Endodermal cell (in vitro differentiated cells): ENCODE results near the gene PARP8. TPM values are rescaled to one million over a fixed set of nuclear protein-coding genes. Genes with fewer than 3 reads are reported as not detected.

Experiments used
- DNase-seq: peaks from one replicate; pipeline ENCODE4 v3.0.0-alpha.2; 2017
- H3K27ac ChIP-seq: 2 replicates; pipeline ENCODE4 v1.5.1; 2013; ENCODE audit warnings: mild to moderate bottlenecking, low read depth, low read length, moderate library complexity
- H3K27me3 ChIP-seq: 2 replicates; pipeline ENCODE4 v1.6.1; 2013; ENCODE audit warnings: mild to moderate bottlenecking, low read length, moderate library complexity; ENCODE audit not compliant: insufficient read depth, control insufficient read depth, poor library complexity, severe bottlenecking
- H3K36me3 ChIP-seq: 2 replicates; pipeline ENCODE4 v1.7.0; 2013; ENCODE audit warnings: mild to moderate bottlenecking, low read length, moderate library complexity; ENCODE audit not compliant: control insufficient read depth, insufficient read depth
- H3K4me1 ChIP-seq: one replicate; pipeline ENCODE4 v1.7.0; 2013; ENCODE audit warnings: low read length; ENCODE audit not compliant: control insufficient read depth, insufficient read depth
- H3K4me3 ChIP-seq: 2 replicates; pipeline ENCODE4 v1.5.1; 2013; ENCODE audit warnings: mild to moderate bottlenecking, low read length, moderate library complexity
- H3K9ac ChIP-seq: 2 replicates; pipeline ENCODE4 v1.6.1; 2013; ENCODE audit warnings: mild to moderate bottlenecking, low read length, moderate library complexity; ENCODE audit not compliant: poor library complexity, severe bottlenecking; ENCODE audit errors: extremely low read depth
- H3K9me3 ChIP-seq: 2 replicates; pipeline ENCODE4 v1.6.1; 2013; ENCODE audit warnings: mild to moderate bottlenecking, low read length, moderate library complexity; ENCODE audit not compliant: control insufficient read depth
- H3K27ac Mint-ChIP-seq: 2 replicates; pipeline ENCODE4 v1.8.0; 2020; ENCODE audit warnings: mixed read lengths
- H3K27me3 Mint-ChIP-seq: 2 replicates; pipeline ENCODE4 v1.8.0; 2021; ENCODE audit warnings: mild to moderate bottlenecking, mixed read lengths; ENCODE audit not compliant: insufficient read depth
- H3K36me3 Mint-ChIP-seq: 2 replicates; pipeline ENCODE4 v1.8.0; 2020; ENCODE audit warnings: low read depth, mixed read lengths
- H3K4me1 Mint-ChIP-seq: 2 replicates; pipeline ENCODE4 v1.8.0; 2020; ENCODE audit warnings: mixed read lengths
- H3K4me3 Mint-ChIP-seq: 2 replicates; pipeline ENCODE4 v1.8.0; 2020; ENCODE audit warnings: mild to moderate bottlenecking, moderate library complexity, mixed read lengths
- H3K9me3 Mint-ChIP-seq: 2 replicates; pipeline ENCODE4 v1.8.0; 2020; ENCODE audit warnings: mild to moderate bottlenecking, mixed read lengths
- CTCF ChIP-seq: fragments of 200-600 bp; sonication (generic); conservative IDR thresholded peaks from 2 replicates; pipeline ENCODE4 v1.5.0; 2021; ENCODE audit warnings: antibody characterized with exemption, mild to moderate bottlenecking
- WGBS, 2 experiments: methylation state at CpG; one replicate each; pipeline versions ENCODE4 v1.1.5 to v1.1.7; 2013; ENCODE audit warnings: missing lambda C conversion rate in 2 of 2, mixed read lengths in 1 of 2; ENCODE audit not compliant: insufficient coverage in 1 of 2, insufficient read length in 1 of 2; 5-methylcytosine and 5-hydroxymethylcytosine counted together
- total RNA-seq, 2 donors: library from RNA; stranded (reverse); fragmentation: NEBNext Ultra II Directional in 1 of 2; extraction: Animal tissue kit (Norgen Biotek cat#: 25700) in 1 of 2; gene quantifications; 2 replicates in 1 of 2; 3 replicates in 1 of 2; pipeline ENCODE4 v1.2.1, GENCODE V29; 2021

PARP8 gene
- total RNA-seq, 2 donors from 2014 or later = 18.7 to 19.4 TPM

- H3K4me3 ChIP-seq = no peak overlapping the region
- H3K27me3 Mint-ChIP-seq = no peaks in the 10 kb centered on the region
- H3K9me3 Mint-ChIP-seq = no peaks in the 10 kb centered on the region
- peak; percentile 89 for TF ChIP-seq CTCF
- H3K36me3 ChIP-seq = no peaks in the 10 kb centered on the region
- no peak overlapping the region for H3K27ac Mint-ChIP-seq
- H3K9me3 ChIP-seq = no peaks in the 10 kb centered on the region
- no peaks in the 10 kb centered on the region for H3K27me3 ChIP-seq
- 81 to 100% methylated on average over 2 to 4 of the region's 5 CpGs for WGBS, 2 experiments
- no peaks in the 10 kb centered on the region for H3K4me1 Mint-ChIP-seq
- H3K36me3 Mint-ChIP-seq = peaks cover 9% of the 10 kb centered on the region
- DNase-seq = peak; percentile 49
- no peak overlapping the region for H3K9ac ChIP-seq
- H3K4me3 Mint-ChIP-seq = no peak overlapping the region
- H3K27ac ChIP-seq = no peak overlapping the region
- no peaks in the 10 kb centered on the region for H3K4me1 ChIP-seq
Observed at GRCh38 chr5:50751064-50751657, 84.7 kb downstream of the PARP8 start.

DNA sequence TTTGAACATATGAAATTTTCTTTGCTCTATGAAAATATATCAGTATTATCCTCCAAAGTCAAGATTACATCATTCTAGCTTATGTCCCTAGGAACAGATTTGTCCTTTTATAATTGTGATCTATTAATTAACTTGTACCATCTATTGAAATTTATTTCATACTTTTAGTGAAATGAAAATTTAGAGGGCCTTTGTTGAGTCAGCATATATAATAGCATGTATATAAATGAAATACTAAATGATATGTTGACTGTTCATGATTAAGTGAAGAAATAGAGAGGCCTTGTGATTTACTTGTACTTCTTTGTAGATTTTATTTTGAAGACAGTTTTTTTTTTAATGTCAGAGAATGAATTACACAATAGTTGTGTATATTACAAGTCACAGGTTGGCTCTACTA, 86.4 kb downstream of the PARP8 start:
- TF ChIP-seq CTCF = no peak
- H3K4me1 ChIP-seq = no peaks in the 10 kb centered on the region
- peaks cover 9% of the 10 kb centered on the region for H3K36me3 Mint-ChIP-seq
- no peaks in the 10 kb centered on the region for H3K36me3 ChIP-seq
- no peaks in the 10 kb centered on the region for H3K27me3 ChIP-seq
- no peak overlapping the region for H3K27ac ChIP-seq
- H3K9ac ChIP-seq = no peak overlapping the region
- H3K4me3 Mint-ChIP-seq = no peak overlapping the region
- H3K9me3 Mint-ChIP-seq = no peaks in the 10 kb centered on the region
- H3K27me3 Mint-ChIP-seq = no peaks in the 10 kb centered on the region
- H3K4me1 Mint-ChIP-seq = no peaks in the 10 kb centered on the region
- no peak for DNase-seq
- no peak overlapping the region for H3K4me3 ChIP-seq
- H3K9me3 ChIP-seq = no peaks in the 10 kb centered on the region
- H3K27ac Mint-ChIP-seq = no peak overlapping the region

DNA sequence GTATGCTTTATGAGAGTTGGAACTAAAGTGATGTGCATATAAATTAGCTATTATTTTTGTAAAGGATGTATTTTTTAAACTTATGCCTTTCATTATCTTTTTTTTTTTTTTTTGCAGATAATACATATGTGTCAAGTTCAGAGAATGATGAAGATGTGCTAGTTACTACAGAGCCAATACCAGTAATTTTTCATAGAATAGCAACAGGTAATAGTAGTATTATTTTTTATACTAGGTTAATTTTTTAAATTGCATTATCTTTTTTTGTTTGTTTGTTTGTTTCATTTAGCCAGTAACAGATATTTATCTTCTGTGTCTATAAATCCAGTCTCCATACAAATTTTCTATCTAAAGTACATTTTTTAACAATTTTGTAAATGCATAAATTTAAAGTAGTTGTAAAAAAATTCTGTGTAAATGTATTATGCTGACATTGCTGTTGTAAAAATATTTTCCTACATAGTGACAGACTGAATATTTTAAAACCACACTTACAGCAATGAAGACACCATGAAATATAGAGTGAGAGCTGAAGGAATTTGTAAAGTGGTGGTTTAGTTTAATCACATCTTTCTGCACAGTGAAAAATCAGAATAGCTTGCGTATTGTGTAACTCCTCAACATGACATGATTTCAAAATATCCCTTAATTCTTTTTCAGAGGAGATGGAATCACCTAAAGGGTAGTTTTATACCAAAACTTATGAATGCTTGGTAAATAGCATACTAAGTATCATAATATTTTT, 93.3 kb downstream of the PARP8 start:
- WGBS, 2 experiments = 100% methylated on average over 1 of the region's 1 CpG; no CpG with 5 or more reads in 1 of the 2 experiments
- no peak for TF ChIP-seq CTCF
- no peaks in the 10 kb centered on the region for H3K9me3 ChIP-seq
- no peaks in the 10 kb centered on the region for H3K4me1 ChIP-seq
- no peak overlapping the region for H3K9ac ChIP-seq
- Mint-ChIP-seq H3K9me3 (no peaks in the 10 kb centered on the region), H3K27ac (no peak overlapping the region), H3K4me3 (no peak overlapping the region), H3K27me3 (no peaks in the 10 kb centered on the region), H3K36me3 (peaks cover 9% of the 10 kb centered on the region), H3K4me1 (no peaks in the 10 kb centered on the region)
- H3K36me3 ChIP-seq = peaks cover 7% of the 10 kb centered on the region
- no peak for DNase-seq
- no peak overlapping the region for H3K4me3 ChIP-seq
- H3K27ac ChIP-seq = no peak overlapping the region
- H3K27me3 ChIP-seq = no peaks in the 10 kb centered on the region
